ENCODE measurements around the gene PTPRH.
A peak's percentile ranks its signal among the peaks of the same experiment; 100 is the strongest.
"Not testable (repeated sequence)": the region's sequence is repeated elsewhere in the genome, so short reads cannot be mapped to it uniquely, and the experiment has no call there.

The PTPRH gene

DNA sequence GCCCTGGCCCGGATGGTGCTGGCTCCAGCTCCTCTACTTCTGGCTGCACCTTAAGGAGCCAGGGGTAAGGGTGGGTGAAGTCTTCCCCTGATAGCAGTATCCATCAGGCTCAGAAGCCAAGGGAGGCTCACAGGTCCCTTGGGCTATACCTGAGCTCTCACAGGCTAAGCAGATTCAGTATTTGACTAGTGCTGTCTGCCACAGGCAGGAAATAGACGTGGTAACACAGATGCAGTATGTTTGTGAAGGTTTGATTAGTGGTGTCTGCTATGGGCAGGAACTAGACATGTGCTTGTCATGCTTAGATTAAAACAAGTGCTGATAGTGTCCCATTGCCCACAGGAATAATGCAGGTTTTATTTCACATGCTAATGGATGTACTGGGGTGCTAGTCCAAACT, 33.2 kb downstream of the PTPRH start:
- H3K4me3 ChIP-seq (ENCODE audit: low read length), result no peak overlapping the region

GRCh38 chr19:55175117-55175867, 34.0 kb downstream of the PTPRH start:
- TF ChIP-seq, protein P1, sequence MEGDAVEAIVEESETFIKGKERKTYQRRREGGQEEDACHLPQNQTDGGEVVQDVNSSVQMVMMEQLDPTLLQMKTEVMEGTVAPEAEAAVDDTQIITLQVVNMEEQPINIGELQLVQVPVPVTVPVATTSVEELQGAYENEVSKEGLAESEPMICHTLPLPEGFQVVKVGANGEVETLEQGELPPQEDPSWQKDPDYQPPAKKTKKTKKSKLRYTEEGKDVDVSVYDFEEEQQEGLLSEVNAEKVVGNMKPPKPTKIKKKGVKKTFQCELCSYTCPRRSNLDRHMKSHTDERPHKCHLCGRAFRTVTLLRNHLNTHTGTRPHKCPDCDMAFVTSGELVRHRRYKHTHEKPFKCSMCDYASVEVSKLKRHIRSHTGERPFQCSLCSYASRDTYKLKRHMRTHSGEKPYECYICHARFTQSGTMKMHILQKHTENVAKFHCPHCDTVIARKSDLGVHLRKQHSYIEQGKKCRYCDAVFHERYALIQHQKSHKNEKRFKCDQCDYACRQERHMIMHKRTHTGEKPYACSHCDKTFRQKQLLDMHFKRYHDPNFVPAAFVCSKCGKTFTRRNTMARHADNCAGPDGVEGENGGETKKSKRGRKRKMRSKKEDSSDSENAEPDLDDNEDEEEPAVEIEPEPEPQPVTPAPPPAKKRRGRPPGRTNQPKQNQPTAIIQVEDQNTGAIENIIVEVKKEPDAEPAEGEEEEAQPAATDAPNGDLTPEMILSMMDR (conservative IDR thresholded peaks at IDR 0.05; ENCODE audit: low read length), result no peak
- DNase-seq (ENCODE audit: low read depth), result no peak
- no peak overlapping the region for H3K4me3 ChIP-seq (ENCODE audit: low read length)

More for the DNA sequence above, 33.2 kb downstream of the PTPRH start:
- DNase-seq (ENCODE audit: low read depth), result no peak
- TF ChIP-seq, protein P1 (conservative IDR thresholded peaks at IDR 0.05; ENCODE audit: low read length), result no peak

GRCh38 chr19:55174425-55175116, 34.7 kb downstream of the PTPRH start:
- TF ChIP-seq, protein P1 (conservative IDR thresholded peaks at IDR 0.05; ENCODE audit: low read length), result no peak
- no peak for DNase-seq (ENCODE audit: low read depth)
- H3K4me3 ChIP-seq (ENCODE audit: low read length), result no peak overlapping the region

DNA sequence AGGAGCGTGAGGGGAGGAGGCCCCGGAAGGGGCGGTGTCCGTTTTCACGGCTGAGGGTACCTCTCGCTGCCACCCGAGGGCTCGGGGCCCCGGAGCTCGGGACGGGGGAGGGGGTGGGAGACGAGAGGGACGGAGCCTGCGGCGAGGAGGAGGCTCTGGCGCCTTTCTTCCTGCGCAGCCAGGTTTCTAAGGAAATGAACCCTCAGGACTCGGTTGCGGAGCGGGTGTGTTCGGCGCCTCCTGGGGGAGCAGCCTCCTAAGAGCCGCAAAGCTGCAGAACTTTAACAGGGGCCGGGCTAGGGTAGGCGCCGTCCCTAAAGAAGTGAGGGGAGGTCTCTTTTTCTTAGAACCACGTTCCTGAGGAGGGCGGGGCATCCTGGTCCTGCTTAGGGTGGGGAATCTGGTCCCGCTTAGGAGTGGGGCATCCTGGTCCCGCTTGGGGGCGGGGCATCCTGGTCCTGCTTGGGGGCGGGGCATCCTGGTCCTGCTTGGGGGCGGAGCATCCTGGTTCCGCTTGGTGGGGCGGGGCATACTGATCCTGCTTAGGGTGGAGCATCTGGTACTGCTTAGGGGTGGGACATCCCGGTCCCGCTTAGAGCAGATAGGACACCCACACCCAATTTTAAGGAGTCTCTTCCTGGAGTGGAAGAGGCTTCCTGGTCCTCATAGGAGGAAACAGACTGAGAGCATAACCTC, 35.4 kb downstream of the PTPRH start:
- DNase-seq (ENCODE audit: low read depth), result peak; percentile 73
- TF ChIP-seq, protein P1 (conservative IDR thresholded peaks at IDR 0.05; ENCODE audit: low read length), result peak; percentile 20

GRCh38 chr19:55173186-55173713, 36.1 kb downstream of the PTPRH start:
- peak overlapping the region; percentile 67 for H3K4me3 ChIP-seq (ENCODE audit: low read length)

More for the DNA sequence above, 35.4 kb downstream of the PTPRH start:
- H3K4me3 ChIP-seq (ENCODE audit: low read length), result peak overlapping the region; percentile 67

DNA sequence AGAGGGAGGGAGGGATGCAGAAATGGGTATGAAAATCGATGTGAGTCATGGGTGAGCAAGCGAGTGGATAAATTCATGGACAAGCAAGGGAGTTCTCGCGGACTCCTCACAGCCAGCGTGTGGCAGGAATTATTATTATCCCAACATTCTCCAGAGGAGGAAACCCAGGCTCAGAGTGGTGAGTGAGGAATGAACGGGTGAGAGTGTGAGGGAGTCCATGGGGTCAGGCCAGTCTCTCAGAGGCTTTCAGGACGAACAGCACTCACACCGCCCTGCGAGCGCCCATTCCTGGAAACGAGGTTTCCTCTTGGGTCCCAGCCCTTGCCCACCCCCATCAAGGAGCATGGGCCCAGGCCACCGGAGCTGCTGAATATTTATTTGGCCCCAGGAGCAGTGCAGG, 36.6 kb downstream of the PTPRH start:
- TF ChIP-seq, protein P1 (conservative IDR thresholded peaks at IDR 0.05; ENCODE audit: low read length), result peak; percentile 28
- DNase-seq (ENCODE audit: low read depth), result peak; percentile 57
- peak overlapping the region; percentile 67 for H3K4me3 ChIP-seq (ENCODE audit: low read length)

More at GRCh38 chr19:55173186-55173713, 36.1 kb downstream of the PTPRH start:
- TF ChIP-seq, protein P1 (conservative IDR thresholded peaks at IDR 0.05; ENCODE audit: low read length), result no peak
- no peak for DNase-seq (ENCODE audit: low read depth)

DNA sequence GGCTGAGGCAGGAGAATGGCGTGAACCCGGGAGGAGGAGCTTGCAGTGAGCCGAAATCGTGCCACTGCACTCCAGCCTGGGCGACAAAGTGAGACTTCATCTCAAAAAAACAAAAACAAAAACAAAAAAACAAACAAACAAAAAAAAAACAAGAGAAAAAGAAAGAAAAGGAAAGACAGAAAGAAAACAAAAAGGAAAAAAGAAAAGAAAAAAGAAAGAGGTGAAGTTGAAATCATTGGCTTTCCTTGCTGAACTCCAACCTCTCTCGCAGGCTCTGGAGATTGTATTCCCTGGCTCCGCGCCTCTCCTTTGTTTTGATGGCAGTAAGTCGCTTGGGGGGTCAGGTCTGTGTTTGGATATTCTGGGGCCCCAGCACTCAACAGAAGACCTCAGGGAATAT, 37.0 kb downstream of the PTPRH start:
- H3K4me3 ChIP-seq (ENCODE audit: low read length), result peak overlapping the region; percentile 67
- not testable (repeated sequence) for DNase-seq (ENCODE audit: low read depth)

Data from AG10803 (cell line).